Stimulated activated CD4-positive, alpha-beta T cell treated with anti-CD3 and anti-CD28 coated beads, Interleukin-1b, Interleukin-23, amount 100 ng/mL, for 24 hours (primary cell): Measurements from ENCODE around the gene LSM14B.

Source experiments
- DNase-seq, 4 experiments: peaks; one replicate each; pipeline ENCODE4 v3.0.0-alpha.2; 2020; ENCODE audit warnings: low read depth in 4 of 4, low spot score in 1 of 4

The LSM14B gene

GRCh38 chr20:62132421-62132820, 10.1 kb downstream of the LSM14B start:
- no peak for DNase-seq

- no peak for DNase-seq
These were observed 11.0 kb downstream of the LSM14B start for GRCh38 chr20:62133051-62133845.

GRCh38 chr20:62133864-62134263, 11.6 kb downstream of the LSM14B start:
- DNase-seq = no peak

GRCh38 chr20:62134735-62135231, 12.5 kb downstream of the LSM14B start:
- no peak for DNase-seq

- no peak for DNase-seq
These were observed 13.4 kb downstream of the LSM14B start for GRCh38 chr20:62135573-62136266.

GRCh38 chr20:62136283-62137091, 14.2 kb downstream of the LSM14B start:
- DNase-seq = peak in 1 of 4 experiments; percentile 42

GRCh38 chr20:62137092-62137384, 14.8 kb downstream of the LSM14B start:
- DNase-seq = no peak

- no peak for DNase-seq
These were observed 15.4 kb downstream of the LSM14B start for GRCh38 chr20:62137478-62138203.

GRCh38 chr20:62138204-62138543, 15.9 kb downstream of the LSM14B start:
- DNase-seq = no peak

GRCh38 chr20:62138912-62139311, 16.6 kb downstream of the LSM14B start:
- DNase-seq = no peak

- DNase-seq = no peak
These were observed 17.4 kb downstream of the LSM14B start for GRCh38 chr20:62139636-62140035.

GRCh38 chr20:62141043-62141396, 18.7 kb downstream of the LSM14B start:
- no peak for DNase-seq

GRCh38 chr20:62141397-62142251, 19.3 kb downstream of the LSM14B start:
- DNase-seq = no peak

- no peak for DNase-seq
These were observed 20.2 kb downstream of the LSM14B start for GRCh38 chr20:62142252-62143080.

- peak; percentile 69 to 78 (median 70) for DNase-seq
These were observed 21.0 kb downstream of the LSM14B start, which contains the start of the genes PSMA7 and SS18L1 for GRCh38 chr20:62143081-62143956. Gene PSMA7 (minus strand): TSS chr20:62143394. CDS start chr20:62143303, 91 bp downstream. Gene SS18L1 (plus strand): TSS chr20:62143769. CDS start chr20:62143821, 52 bp downstream.

GRCh38 chr20:62143957-62144825, 21.9 kb downstream of the LSM14B start:
- peak in 3 of 4 experiments; percentile 47 to 61 (median 58) for DNase-seq

GRCh38 chr20:62145688-62146018, 23.4 kb downstream of the LSM14B start:
- no peak for DNase-seq
